Ishikawa (cell line): ENCODE results near the gene MATN4.

Experiments used
- CEBPB ChIP-seq: IDR thresholded peaks from 2 replicates; pipeline ENCODE4 v1.6.1; 2012
- CREB1 ChIP-seq: IDR thresholded peaks from 2 replicates; pipeline ENCODE4 v1.6.1; 2012; ENCODE audit warnings: low read depth
- EGR1 ChIP-seq: IDR thresholded peaks from 2 replicates; pipeline ENCODE4 v1.6.1; 2012
- EP300 ChIP-seq: IDR thresholded peaks from 2 replicates; pipeline ENCODE4 v1.6.1; 2012; ENCODE audit warnings: borderline replicate concordance
- FOXM1 ChIP-seq: IDR thresholded peaks from 2 replicates; pipeline ENCODE4 v1.6.1; 2012; ENCODE audit warnings: low read depth, borderline replicate concordance
- NFIC ChIP-seq: IDR thresholded peaks from 2 replicates; pipeline ENCODE4 v1.6.1; 2012
- RAD21 ChIP-seq: IDR thresholded peaks from 2 replicates; pipeline ENCODE4 v1.6.1; 2012; ENCODE audit warnings: low read depth
- REST ChIP-seq: IDR thresholded peaks from 2 replicates; pipeline ENCODE4 v1.6.1; 2012; ENCODE audit warnings: low read depth, mild to moderate bottlenecking
- TAF1 ChIP-seq: IDR thresholded peaks from 2 replicates; pipeline ENCODE4 v1.6.1; 2012; ENCODE audit warnings: low read depth, mild to moderate bottlenecking
- TCF12 ChIP-seq: IDR thresholded peaks from 2 replicates; pipeline ENCODE4 v1.6.1; 2012; ENCODE audit warnings: low read depth
- TEAD4 ChIP-seq: IDR thresholded peaks from 2 replicates; pipeline ENCODE4 v1.6.1; 2012
- YY1 ChIP-seq: IDR thresholded peaks from 2 replicates; pipeline ENCODE4 v1.6.1; 2012; ENCODE audit warnings: low read depth
- ZBTB7A ChIP-seq: IDR thresholded peaks from 2 replicates; pipeline ENCODE4 v1.6.1; 2012; ENCODE audit warnings: low read depth
- TF ChIP-seq, protein P1 (sequence below): IDR thresholded peaks from 2 replicates; pipeline ENCODE4 v1.6.1; 2012
- TF ChIP-seq, protein P2 (sequence below): IDR thresholded peaks from 2 replicates; pipeline ENCODE4 v1.6.1; 2012

The MATN4 gene

GRCh38 chr20:45282700-45283550 is 25.2 kb downstream of the MATN4 start:
- TF ChIP-seq TAF1 = no peak
- no peak for TF ChIP-seq EGR1

GRCh38 chr20:45279992-45280391 is 28.1 kb downstream of the MATN4 start:
- TF ChIP-seq NFIC = no peak
- no peak for TF ChIP-seq TCF12
- TF ChIP-seq, protein P1, sequence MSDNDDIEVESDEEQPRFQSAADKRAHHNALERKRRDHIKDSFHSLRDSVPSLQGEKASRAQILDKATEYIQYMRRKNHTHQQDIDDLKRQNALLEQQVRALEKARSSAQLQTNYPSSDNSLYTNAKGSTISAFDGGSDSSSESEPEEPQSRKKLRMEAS = no peak
- no peak for TF ChIP-seq CREB1
- no peak for TF ChIP-seq YY1
- no peak for TF ChIP-seq CEBPB
- TF ChIP-seq EP300 = no peak
- no peak for TF ChIP-seq ZBTB7A
- no peak for TF ChIP-seq FOXM1
- TF ChIP-seq, protein P2, sequence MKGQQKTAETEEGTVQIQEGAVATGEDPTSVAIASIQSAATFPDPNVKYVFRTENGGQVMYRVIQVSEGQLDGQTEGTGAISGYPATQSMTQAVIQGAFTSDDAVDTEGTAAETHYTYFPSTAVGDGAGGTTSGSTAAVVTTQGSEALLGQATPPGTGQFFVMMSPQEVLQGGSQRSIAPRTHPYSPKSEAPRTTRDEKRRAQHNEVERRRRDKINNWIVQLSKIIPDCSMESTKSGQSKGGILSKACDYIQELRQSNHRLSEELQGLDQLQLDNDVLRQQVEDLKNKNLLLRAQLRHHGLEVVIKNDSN = no peak

DNA sequence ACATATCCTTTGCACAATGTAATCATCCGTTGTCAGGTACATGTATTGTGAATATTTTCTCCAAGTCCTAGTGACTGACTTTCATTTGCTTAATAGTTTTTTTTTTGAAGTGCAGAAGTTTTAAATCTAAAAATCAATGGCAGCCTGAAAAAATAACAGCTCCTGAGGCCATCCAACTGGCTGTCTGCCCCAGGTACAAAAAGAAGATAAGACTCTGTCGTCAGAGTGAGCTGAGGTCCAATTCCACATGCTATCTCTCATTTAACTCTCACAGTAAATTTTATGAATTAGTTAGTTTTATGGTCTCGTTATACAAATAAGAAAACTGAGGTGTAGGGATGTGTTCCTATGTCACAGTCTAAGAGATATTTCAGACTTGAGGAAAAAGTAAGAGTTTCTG is 32.8 kb downstream of the MATN4 start:
- no peak for TF ChIP-seq TCF12
- TF ChIP-seq FOXM1 = no peak
- TF ChIP-seq, protein P1 = no peak
- TF ChIP-seq CREB1 = no peak
- TF ChIP-seq YY1 = no peak

- TF ChIP-seq REST (no peak), TEAD4 (no peak), YY1 (no peak), TCF12 (no peak), EGR1 (no peak), CREB1 (no peak), NFIC (no peak), FOXM1 (no peak), CEBPB (no peak), ZBTB7A (no peak), TAF1 (no peak), EP300 (no peak), RAD21 (no peak)
- TF ChIP-seq, protein P2 = no peak
- TF ChIP-seq, protein P1 = no peak
These were observed 38.3 kb downstream of the MATN4 start for GRCh38 chr20:45269754-45270270.

DNA sequence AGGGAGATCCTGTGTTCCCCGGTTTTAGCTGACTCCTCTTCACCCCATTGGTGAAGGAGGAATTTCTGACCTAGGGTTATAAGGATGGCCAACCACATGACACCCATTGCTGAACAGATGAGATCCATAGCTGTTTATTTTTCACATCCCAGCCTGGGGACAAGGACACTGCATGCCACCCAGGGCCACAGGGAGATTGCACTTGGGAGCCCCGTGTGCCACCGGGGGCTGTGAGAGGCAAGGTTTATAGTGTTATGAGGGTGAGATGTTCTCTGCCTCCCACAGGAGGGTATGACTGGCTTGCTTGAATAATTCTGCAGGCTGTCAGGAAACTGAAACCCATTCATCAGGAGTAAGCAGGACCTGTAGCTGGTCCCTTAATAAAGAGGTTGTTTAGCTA is 39.0 kb downstream of the MATN4 start:
- no peak for TF ChIP-seq EP300
- TF ChIP-seq, protein P1 = no peak
- TF ChIP-seq TEAD4 = no peak
- TF ChIP-seq FOXM1 = no peak
- TF ChIP-seq CREB1 = no peak
- TF ChIP-seq, protein P2 = no peak
- no peak for TF ChIP-seq TAF1
- no peak for TF ChIP-seq EGR1

DNA sequence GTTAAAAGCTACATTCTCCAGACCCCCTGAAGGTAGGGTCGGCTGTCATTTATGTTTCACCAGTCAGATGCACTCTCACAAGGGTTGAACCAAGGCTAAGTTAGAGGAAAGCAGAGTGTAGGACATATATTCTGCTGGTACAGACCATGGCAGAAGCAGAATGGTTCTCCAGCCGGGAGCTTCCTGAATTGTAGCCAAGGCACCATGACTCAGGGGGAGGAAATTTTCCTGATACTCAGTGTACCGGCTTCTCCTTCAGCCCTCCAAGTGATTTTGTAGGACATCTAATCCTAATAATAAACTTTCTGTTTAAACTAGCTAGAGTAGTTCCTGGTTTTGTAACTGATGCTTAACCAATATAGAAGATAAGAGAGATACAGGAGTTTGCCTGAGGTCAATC is 39.6 kb downstream of the MATN4 start:
- TF ChIP-seq TAF1 (no peak), REST (no peak), CREB1 (no peak), NFIC (no peak)
- TF ChIP-seq, protein P1 = no peak
- TF ChIP-seq, protein P2 = no peak
